ENCODE data around the gene LRMDA. TPM values are rescaled to one million over a fixed set of nuclear protein-coding genes. Genes with fewer than 3 reads are reported as not detected.

The LRMDA gene
- total RNA-seq, 4 donors from 2014 or later: 1.5 to 15.7 (median 4.6) TPM

- intact Hi-C loops (cut with DNase I; ENCODE audit: low total_unique reads): no loop called here
- no peak overlapping the region for H3K4me3 ChIP-seq
- H3K4me1 ChIP-seq: no peaks in the 10 kb centered on the region
- no peaks in the 10 kb centered on the region for H3K36me3 ChIP-seq
- H3K9me3 ChIP-seq: no peaks in the 10 kb centered on the region
- H3K27ac ChIP-seq: no peak overlapping the region
- peak in 1 of 2 donors; percentile 43 for DNase-seq
- TF ChIP-seq CTCF (IDR thresholded peaks at IDR 0.05) (peak in 2 of 4 experiments; percentile 48 to 56), POLR2A (IDR thresholded peaks at IDR 0.05) (no peak)
- H3K27me3 ChIP-seq: no peaks in the 10 kb centered on the region
Observed at GRCh38 chr10:75926763-75927162, 495.3 kb downstream of the LRMDA start.

GRCh38 chr10:75928231-75928630 lies 496.8 kb downstream of the LRMDA start:
- Histone ChIP-seq H3K27me3 (no peaks in the 10 kb centered on the region), H3K4me1 (no peaks in the 10 kb centered on the region)
- intact Hi-C loops (cut with DNase I; ENCODE audit: low total_unique reads): no loop called here

GRCh38 chr10:75929630-75930161 lies 498.3 kb downstream of the LRMDA start:
- intact Hi-C loops (cut with DNase I; ENCODE audit: low total_unique reads): no loop called here
- H3K4me1 ChIP-seq: no peaks in the 10 kb centered on the region
- H3K4me3 ChIP-seq: no peak overlapping the region
- TF ChIP-seq POLR2A (IDR thresholded peaks at IDR 0.05) (no peak), CTCF (IDR thresholded peaks at IDR 0.05) (no peak)
- H3K9me3 ChIP-seq: no peaks in the 10 kb centered on the region
- DNase-seq: no peak
- H3K27ac ChIP-seq: no peak overlapping the region
- H3K27me3 ChIP-seq: no peaks in the 10 kb centered on the region
- no peaks in the 10 kb centered on the region for H3K36me3 ChIP-seq

More at GRCh38 chr10:75928231-75928630, 496.8 kb downstream of the LRMDA start:
- no peak for DNase-seq
- H3K4me3 ChIP-seq: no peak overlapping the region
- no peak overlapping the region for H3K27ac ChIP-seq
- TF ChIP-seq POLR2A (IDR thresholded peaks at IDR 0.05) (no peak), CTCF (IDR thresholded peaks at IDR 0.05) (no peak)
- no peaks in the 10 kb centered on the region for H3K36me3 ChIP-seq
- H3K9me3 ChIP-seq: no peaks in the 10 kb centered on the region

GRCh38 chr10:75932921-75933320 lies 501.5 kb downstream of the LRMDA start:
- no peak for DNase-seq
- no peak overlapping the region for H3K27ac ChIP-seq
- H3K36me3 ChIP-seq: no peaks in the 10 kb centered on the region
- H3K27me3 ChIP-seq: no peaks in the 10 kb centered on the region
- H3K4me1 ChIP-seq: no peaks in the 10 kb centered on the region
- no peak for TF ChIP-seq CTCF (IDR thresholded peaks at IDR 0.05)
- no peak for TF ChIP-seq POLR2A (IDR thresholded peaks at IDR 0.05)
- no peaks in the 10 kb centered on the region for H3K9me3 ChIP-seq
- H3K4me3 ChIP-seq: no peak overlapping the region
- intact Hi-C loops (cut with DNase I; ENCODE audit: low total_unique reads): no loop called here

- intact Hi-C loops (cut with DNase I; ENCODE audit: low total_unique reads): no loop called here
Observed at GRCh38 chr10:75935240-75935639, 503.8 kb downstream of the LRMDA start.

More at GRCh38 chr10:75935240-75935639, 503.8 kb downstream of the LRMDA start:
- no peak for TF ChIP-seq CTCF (IDR thresholded peaks at IDR 0.05)
- TF ChIP-seq POLR2A (IDR thresholded peaks at IDR 0.05): no peak
- Histone ChIP-seq H3K27me3 (no peaks in the 10 kb centered on the region), H3K36me3 (no peaks in the 10 kb centered on the region), H3K27ac (no peak overlapping the region), H3K4me1 (no peaks in the 10 kb centered on the region), H3K4me3 (no peak overlapping the region), H3K9me3 (no peaks in the 10 kb centered on the region)
- DNase-seq: no peak
